OCI-LY3 (cell line): Measurements from ENCODE around the gene OGA.

Source experiments
- CTCF ChIP-seq: fragments of 200-600, 300-600 bp; sonication (generic); IDR thresholded peaks from 2 replicates; pipeline ENCODE4 v1.5.1; 2014; ENCODE audit warnings: antibody characterized with exemption, low read length, low read depth
- EZH2phosphoT487 ChIP-seq: fragments of 200-600 bp; shearing (Covaris generic); IDR thresholded peaks from 2 replicates; pipeline ENCODE4 v1.6.1; 2018; ENCODE audit warnings: antibody characterized with exemption, mixed run types, low read depth

- TF ChIP-seq CTCF = no peak
- TF ChIP-seq EZH2phosphoT487 = no peak
Measured at GRCh38 chr10:101776161-101776817, 42.0 kb downstream of the OGA start.
